D721Med (cell line): Measurements from ENCODE around the gene ZCCHC3.

Experiments
- DNase-seq: peaks from one replicate; pipeline ENCODE4 v3.0.0; 2011; ENCODE audit warnings: low spot score; ENCODE audit not compliant: insufficient read length
- FAIRE-seq: peaks from 2 replicates; lab custom pipeline; 2011; peaks lifted over from hg19 to GRCh38; lab: Jason Lieb, UNC
- CTCF ChIP-seq: IDR thresholded peaks from 2 replicates; pipeline ENCODE4 v1.5.1; 2012; ENCODE audit warnings: mild to moderate bottlenecking, control low read depth; ENCODE audit not compliant: insufficient read depth; ENCODE audit errors: missing control alignments

The ZCCHC3 gene

GRCh38 chr20:273884-274283 is 23.5 kb upstream of the ZCCHC3 start:
- TF ChIP-seq CTCF = no peak
- FAIRE-seq (no peak), DNase-seq (no peak)

GRCh38 chr20:275791-276190 is 21.6 kb upstream of the ZCCHC3 start:
- DNase-seq (no peak), FAIRE-seq (no peak)
- TF ChIP-seq CTCF = no peak

DNA sequence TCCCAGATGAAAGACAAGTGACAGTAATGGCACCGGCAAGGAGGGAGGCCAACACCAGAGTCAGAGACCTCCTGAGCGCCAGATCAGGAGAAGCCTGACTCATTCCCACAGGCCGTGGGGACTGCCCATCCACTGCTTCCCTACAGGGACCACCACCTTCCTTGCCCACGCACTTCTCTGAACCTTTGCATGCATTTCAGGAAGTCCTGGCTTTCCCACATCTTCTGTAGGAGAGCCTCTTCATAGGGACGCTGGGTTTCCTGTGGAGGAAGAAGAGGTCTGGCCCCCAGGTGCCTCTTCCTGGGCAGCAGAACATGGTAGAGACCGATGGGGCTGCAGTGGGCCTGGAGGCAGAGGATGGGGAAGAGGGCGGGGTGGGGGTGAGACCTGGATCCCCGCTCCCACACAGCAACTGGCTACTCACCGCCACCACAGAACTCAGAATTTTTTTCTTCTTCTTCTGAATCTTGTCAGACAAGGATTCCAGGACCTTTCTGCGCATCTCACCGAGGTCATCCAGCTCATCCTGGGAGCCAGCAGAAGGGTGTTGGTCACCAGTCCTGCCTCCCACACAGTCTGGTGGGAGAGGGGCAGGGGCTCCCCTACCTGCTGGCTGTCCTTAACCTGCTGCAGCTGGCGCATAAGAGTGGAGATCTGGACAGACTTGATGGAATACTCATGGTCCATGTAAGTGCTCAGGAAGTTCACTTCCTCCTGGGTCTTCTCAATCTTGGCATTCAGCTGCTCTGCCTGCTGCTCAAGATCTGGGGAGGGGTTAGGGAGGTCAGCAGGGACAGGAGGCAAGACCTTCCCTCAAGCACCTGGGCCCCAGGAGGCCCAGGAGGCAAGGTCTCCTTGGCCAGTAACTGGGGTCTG is 20.5 kb upstream of the ZCCHC3 start:
- no peak for TF ChIP-seq CTCF
- no peak for DNase-seq
- no peak for FAIRE-seq

- no peak for TF ChIP-seq CTCF
- no peak for FAIRE-seq
- DNase-seq = no peak
These were observed 19.9 kb upstream of the ZCCHC3 start for GRCh38 chr20:277496-277781.

DNA sequence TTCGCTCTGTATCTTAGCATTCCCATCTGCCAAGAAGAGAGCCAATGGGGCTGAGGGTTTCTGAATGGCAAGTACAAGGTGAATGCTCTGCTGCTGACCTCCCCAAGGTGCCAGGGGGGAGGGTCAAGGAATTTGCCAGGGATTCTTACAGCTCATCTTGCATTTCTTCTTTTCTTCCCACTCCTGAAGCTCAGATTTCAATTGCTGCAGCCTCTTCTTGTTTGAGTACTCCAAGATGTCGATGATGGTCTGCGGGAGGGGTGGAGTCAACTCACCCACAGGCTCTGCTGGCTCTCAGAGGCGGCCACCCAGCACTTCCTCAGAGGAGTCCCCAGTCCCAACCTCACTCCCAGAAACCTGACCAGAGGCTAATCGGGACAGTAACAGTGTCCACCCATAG is 19.2 kb upstream of the ZCCHC3 start:
- DNase-seq = no peak
- no peak for TF ChIP-seq CTCF
- FAIRE-seq = no peak

DNA sequence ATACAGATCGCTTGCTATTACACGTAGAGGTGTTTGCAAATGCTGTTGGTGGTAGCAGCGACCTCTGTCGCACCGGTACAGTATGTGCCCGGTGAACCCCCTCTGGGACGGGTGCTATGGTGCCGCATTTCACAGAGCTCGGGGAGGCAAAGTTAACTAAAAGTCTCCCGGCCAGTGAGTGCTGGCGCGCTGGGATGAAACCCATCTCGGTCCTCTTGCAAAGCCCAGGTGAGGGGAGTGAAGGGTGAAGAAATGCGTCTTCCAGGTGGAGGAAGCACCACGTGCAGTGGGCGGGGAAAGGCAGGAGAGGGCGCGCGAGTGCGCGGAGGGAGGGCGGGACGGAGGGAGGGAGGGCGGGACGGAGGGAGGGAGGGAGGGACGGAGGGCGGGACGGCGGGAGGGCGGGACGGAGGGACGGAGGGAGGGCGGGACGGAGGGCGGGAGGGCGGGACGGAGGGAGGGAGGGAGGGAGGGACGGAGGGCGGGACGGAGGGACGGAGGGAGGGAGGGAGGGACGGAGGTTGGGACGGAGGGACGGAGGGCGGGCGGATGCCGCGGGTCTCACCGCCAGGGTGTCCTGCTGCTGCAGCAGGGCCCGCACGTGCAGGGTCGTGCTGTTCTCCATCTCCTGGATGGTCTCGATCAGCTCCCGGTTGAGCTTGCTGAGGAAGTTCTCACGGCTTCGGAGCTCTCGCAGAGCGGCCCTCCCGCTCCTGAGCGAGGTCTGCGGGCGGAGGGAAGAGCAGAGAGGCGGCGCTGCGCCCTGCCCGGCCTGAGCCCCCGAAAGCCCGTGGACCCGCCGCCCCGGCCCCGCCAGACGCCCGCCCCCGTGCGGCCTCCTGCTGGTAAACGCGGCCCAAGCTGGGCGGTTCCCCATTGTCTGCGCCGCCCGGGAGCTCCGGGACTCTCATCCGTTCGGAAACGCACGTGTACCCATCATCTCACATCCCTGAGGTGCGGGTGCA is 18.5 kb upstream of the ZCCHC3 start:
- no peak for DNase-seq
- FAIRE-seq = no peak
- no peak for TF ChIP-seq CTCF
